ENCODE measurements around the gene SVOPL. TPM values are rescaled to one million over a fixed set of nuclear protein-coding genes. Genes with fewer than 3 reads are reported as not detected.
A peak's percentile ranks its signal among the peaks of the same experiment; 100 is the strongest.

Gene SVOPL
- polyA plus RNA-seq, result under 1 TPM; 0.10 to 0.13 TPM

DNA sequence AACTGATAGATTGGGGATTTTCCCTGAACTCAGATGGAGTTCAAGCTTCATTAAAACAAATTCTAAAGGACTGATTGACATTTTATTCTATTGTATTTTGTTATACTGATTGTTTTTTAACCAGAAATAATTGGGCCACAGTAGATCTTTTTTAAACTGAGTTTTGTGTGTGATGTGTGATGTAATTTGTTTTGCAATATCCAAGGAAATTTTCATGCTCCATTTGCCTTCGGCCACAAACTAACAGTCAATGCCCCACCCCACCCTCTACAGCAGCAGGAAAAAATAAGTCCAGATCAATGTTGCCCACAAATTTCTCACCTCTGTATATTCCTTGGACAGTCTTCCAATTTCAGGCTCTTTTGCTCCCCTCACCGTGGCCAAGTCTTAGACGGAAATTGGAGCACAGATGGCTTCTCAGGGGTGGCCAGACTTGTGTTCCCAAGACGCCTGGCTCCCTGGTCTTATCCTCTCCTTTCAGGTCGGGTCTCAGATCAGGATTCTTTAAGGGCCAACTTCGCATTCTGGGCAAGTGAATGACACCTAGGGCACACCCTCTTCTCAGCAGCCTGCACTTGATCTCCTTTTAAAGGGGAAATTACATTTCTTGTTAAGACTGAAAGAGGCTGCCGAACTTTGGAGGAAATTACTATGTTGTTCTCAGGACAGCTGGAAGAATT is at the start of gene SVOPL:
TSS of gene SVOPL (minus strand) at position 506 of the 680 bp plus-strand sequence. CDS start 22,317 bp downstream, outside the sequence.
- WGBS, 2 donors, result 59 to 64% methylated on average over 7 of the region's 7 CpGs
- no peaks in the 10 kb centered on the region for H3K4me1 ChIP-seq (ENCODE audit: control insufficient read depth in 2 of 2, insufficient read depth in 2 of 2, low read length in 1 of 2)

GRCh38 chr7:138750473-138750872 is 49.3 kb upstream of the SVOPL start:
- WGBS, 2 donors, result 91 to 94% methylated on average over 15 of the region's 15 CpGs
- H3K36me3 ChIP-seq (ENCODE audit: control insufficient read depth in 2 of 2, insufficient read depth in 2 of 2, low read length in 1 of 2), result no peaks in the 10 kb centered on the region
- H3K27me3 ChIP-seq (ENCODE audit: control insufficient read depth in 1 of 2, insufficient read depth in 2 of 2, low read length in 2 of 2), result no peaks in the 10 kb centered on the region
- H3K4me3 ChIP-seq (ENCODE audit: low read depth in 1 of 2, low read length in 2 of 2), result no peak overlapping the region
- no peaks in the 10 kb centered on the region for H3K9me3 ChIP-seq (ENCODE audit: control insufficient read depth in 2 of 2, insufficient read depth in 1 of 2, low read depth in 1 of 2, low read length in 1 of 2)
- H3K4me1 ChIP-seq (ENCODE audit: control insufficient read depth in 2 of 2, insufficient read depth in 2 of 2, low read length in 1 of 2), result peaks cover 2 to 3% of the 10 kb centered on the region in 2 donors
- H3K27ac ChIP-seq (ENCODE audit: low read depth in 2 of 2, low read length in 1 of 2), result no peak overlapping the region

More for the DNA sequence above, at the start of gene SVOPL:
- no peaks in the 10 kb centered on the region for H3K9me3 ChIP-seq (ENCODE audit: control insufficient read depth in 2 of 2, insufficient read depth in 1 of 2, low read depth in 1 of 2, low read length in 1 of 2)
- no peak within 1 kb of the TSS for H3K4me3 ChIP-seq (ENCODE audit: low read depth in 1 of 2, low read length in 2 of 2)
- H3K27ac ChIP-seq (ENCODE audit: low read depth in 2 of 2, low read length in 1 of 2), result no peak within 1 kb of the TSS
- no peaks in the 10 kb centered on the region for H3K36me3 ChIP-seq (ENCODE audit: control insufficient read depth in 2 of 2, insufficient read depth in 2 of 2, low read length in 1 of 2)
- no peaks in the 10 kb centered on the region for H3K27me3 ChIP-seq (ENCODE audit: control insufficient read depth in 1 of 2, insufficient read depth in 2 of 2, low read length in 2 of 2)

DNA sequence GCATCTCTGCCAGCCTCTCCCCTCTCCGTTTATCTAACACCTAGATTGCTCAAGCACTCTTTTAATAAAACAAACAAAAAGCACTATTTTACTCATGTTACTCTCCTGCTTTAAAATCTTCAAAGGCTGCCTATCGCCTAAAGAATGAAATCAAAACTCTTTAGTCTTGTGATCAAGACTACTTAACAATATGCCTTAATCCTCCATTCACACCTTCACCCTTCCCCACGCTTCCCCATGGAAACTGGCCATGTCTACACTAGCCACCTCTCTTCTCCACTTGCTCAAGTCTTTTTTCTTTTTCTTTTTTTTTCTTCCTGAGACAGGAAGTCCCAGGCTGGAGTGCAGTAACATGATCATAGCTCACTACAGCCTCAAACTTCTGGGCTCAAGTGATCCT is 48.8 kb upstream of the SVOPL start:
- H3K4me3 ChIP-seq (ENCODE audit: low read depth in 1 of 2, low read length in 2 of 2), result no peak overlapping the region
- H3K36me3 ChIP-seq (ENCODE audit: control insufficient read depth in 2 of 2, insufficient read depth in 2 of 2, low read length in 1 of 2), result no peaks in the 10 kb centered on the region
- no peak overlapping the region for H3K27ac ChIP-seq (ENCODE audit: low read depth in 2 of 2, low read length in 1 of 2)
- H3K4me1 ChIP-seq (ENCODE audit: control insufficient read depth in 2 of 2, insufficient read depth in 2 of 2, low read length in 1 of 2), result peaks cover 0 to 2% of the 10 kb centered on the region in 2 donors
- WGBS, 2 donors, result 40 to 56% methylated on average over 3 of the region's 3 CpGs
- no peaks in the 10 kb centered on the region for H3K27me3 ChIP-seq (ENCODE audit: control insufficient read depth in 1 of 2, insufficient read depth in 2 of 2, low read length in 2 of 2)
- H3K9me3 ChIP-seq (ENCODE audit: control insufficient read depth in 2 of 2, insufficient read depth in 1 of 2, low read depth in 1 of 2, low read length in 1 of 2), result no peaks in the 10 kb centered on the region

- Histone ChIP-seq H3K36me3 (ENCODE audit: control insufficient read depth in 2 of 2, insufficient read depth in 2 of 2, low read length in 1 of 2) (no peaks in the 10 kb centered on the region), H3K9me3 (ENCODE audit: control insufficient read depth in 2 of 2, insufficient read depth in 1 of 2, low read depth in 1 of 2, low read length in 1 of 2) (no peaks in the 10 kb centered on the region), H3K4me1 (ENCODE audit: control insufficient read depth in 2 of 2, insufficient read depth in 2 of 2, low read length in 1 of 2) (peaks cover 0 to 2% of the 10 kb centered on the region in 2 donors), H3K27ac (ENCODE audit: low read depth in 2 of 2, low read length in 1 of 2) (no peak overlapping the region), H3K4me3 (ENCODE audit: low read depth in 1 of 2, low read length in 2 of 2) (no peak overlapping the region), H3K27me3 (ENCODE audit: control insufficient read depth in 1 of 2, insufficient read depth in 2 of 2, low read length in 2 of 2) (no peaks in the 10 kb centered on the region)
- WGBS, 2 donors, result 82 to 86% methylated on average over 6 of the region's 6 CpGs
These were observed 47.5 kb upstream of the SVOPL start for GRCh38 chr7:138748666-138749065.

GRCh38 chr7:138746073-138746472 is 44.9 kb upstream of the SVOPL start:
- Histone ChIP-seq H3K9me3 (ENCODE audit: control insufficient read depth in 2 of 2, insufficient read depth in 1 of 2, low read depth in 1 of 2, low read length in 1 of 2) (no peaks in the 10 kb centered on the region), H3K27ac (ENCODE audit: low read depth in 2 of 2, low read length in 1 of 2) (no peak overlapping the region), H3K27me3 (ENCODE audit: control insufficient read depth in 1 of 2, insufficient read depth in 2 of 2, low read length in 2 of 2) (no peaks in the 10 kb centered on the region), H3K4me1 (ENCODE audit: control insufficient read depth in 2 of 2, insufficient read depth in 2 of 2, low read length in 1 of 2) (no peaks in the 10 kb centered on the region), H3K4me3 (ENCODE audit: low read depth in 1 of 2, low read length in 2 of 2) (no peak overlapping the region), H3K36me3 (ENCODE audit: control insufficient read depth in 2 of 2, insufficient read depth in 2 of 2, low read length in 1 of 2) (no peaks in the 10 kb centered on the region)
- WGBS, 2 donors, result 71 to 83% methylated on average over 4 of the region's 4 CpGs

GRCh38 chr7:138745189-138745588 is 44.0 kb upstream of the SVOPL start:
- WGBS, 2 donors, result 91 to 94% methylated on average over 7 of the region's 7 CpGs
- Histone ChIP-seq H3K4me1 (ENCODE audit: control insufficient read depth in 2 of 2, insufficient read depth in 2 of 2, low read length in 1 of 2) (no peaks in the 10 kb centered on the region), H3K27me3 (ENCODE audit: control insufficient read depth in 1 of 2, insufficient read depth in 2 of 2, low read length in 2 of 2) (no peaks in the 10 kb centered on the region), H3K9me3 (ENCODE audit: control insufficient read depth in 2 of 2, insufficient read depth in 1 of 2, low read depth in 1 of 2, low read length in 1 of 2) (no peaks in the 10 kb centered on the region), H3K36me3 (ENCODE audit: control insufficient read depth in 2 of 2, insufficient read depth in 2 of 2, low read length in 1 of 2) (no peaks in the 10 kb centered on the region), H3K27ac (ENCODE audit: low read depth in 2 of 2, low read length in 1 of 2) (no peak overlapping the region), H3K4me3 (ENCODE audit: low read depth in 1 of 2, low read length in 2 of 2) (no peak overlapping the region)

GRCh38 chr7:138741453-138741735 is 40.2 kb upstream of the SVOPL start:
- H3K9me3 ChIP-seq (ENCODE audit: control insufficient read depth in 2 of 2, insufficient read depth in 1 of 2, low read depth in 1 of 2, low read length in 1 of 2), result no peaks in the 10 kb centered on the region
- no peak overlapping the region for H3K4me3 ChIP-seq (ENCODE audit: low read depth in 1 of 2, low read length in 2 of 2)
- no peaks in the 10 kb centered on the region for H3K4me1 ChIP-seq (ENCODE audit: control insufficient read depth in 2 of 2, insufficient read depth in 2 of 2, low read length in 1 of 2)
- H3K27ac ChIP-seq (ENCODE audit: low read depth in 2 of 2, low read length in 1 of 2), result no peak overlapping the region
- WGBS, 2 donors, result 67 to 84% methylated on average over 5 of the region's 5 CpGs
- H3K36me3 ChIP-seq (ENCODE audit: control insufficient read depth in 2 of 2, insufficient read depth in 2 of 2, low read length in 1 of 2), result no peaks in the 10 kb centered on the region
- H3K27me3 ChIP-seq (ENCODE audit: control insufficient read depth in 1 of 2, insufficient read depth in 2 of 2, low read length in 2 of 2), result no peaks in the 10 kb centered on the region

DNA sequence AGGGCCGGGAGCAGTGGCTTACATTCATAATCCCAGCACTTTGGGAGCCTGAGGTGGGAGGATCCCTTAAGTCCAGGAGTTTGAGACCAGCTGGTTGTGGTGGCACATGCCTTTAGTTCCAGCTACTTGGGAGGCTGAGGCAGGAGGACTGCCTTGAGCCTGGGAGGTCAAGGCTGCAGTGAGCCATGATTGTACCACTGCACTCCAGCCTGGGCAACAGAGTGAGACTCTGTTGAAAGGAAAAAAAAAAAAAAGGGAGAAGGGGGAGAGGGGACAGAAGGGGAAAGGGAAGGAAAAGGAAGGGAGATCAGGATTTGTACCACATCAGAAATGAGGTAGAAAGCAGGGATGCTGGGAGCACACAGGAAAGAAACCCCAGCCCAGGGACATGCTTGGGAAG is 38.7 kb upstream of the SVOPL start:
- Histone ChIP-seq H3K4me1 (ENCODE audit: control insufficient read depth in 2 of 2, insufficient read depth in 2 of 2, low read length in 1 of 2) (no peaks in the 10 kb centered on the region), H3K27ac (ENCODE audit: low read depth in 2 of 2, low read length in 1 of 2) (no peak overlapping the region)
- 79 to 83% methylated on average over 1 of the region's 1 CpG for WGBS, 2 donors

GRCh38 chr7:138738551-138739335 is 37.6 kb upstream of the SVOPL start:
- 23 to 26% methylated on average over 14 of the region's 14 CpGs for WGBS, 2 donors
- Histone ChIP-seq H3K36me3 (ENCODE audit: control insufficient read depth in 2 of 2, insufficient read depth in 2 of 2, low read length in 1 of 2) (no peaks in the 10 kb centered on the region), H3K4me1 (ENCODE audit: control insufficient read depth in 2 of 2, insufficient read depth in 2 of 2, low read length in 1 of 2) (no peaks in the 10 kb centered on the region), H3K4me3 (ENCODE audit: low read depth in 1 of 2, low read length in 2 of 2) (peak overlapping the region in 1 of 2 donors; percentile 30), H3K27ac (ENCODE audit: low read depth in 2 of 2, low read length in 1 of 2) (no peak overlapping the region), H3K9me3 (ENCODE audit: control insufficient read depth in 2 of 2, insufficient read depth in 1 of 2, low read depth in 1 of 2, low read length in 1 of 2) (no peaks in the 10 kb centered on the region), H3K27me3 (ENCODE audit: control insufficient read depth in 1 of 2, insufficient read depth in 2 of 2, low read length in 2 of 2) (no peaks in the 10 kb centered on the region)

More for the DNA sequence above, 38.7 kb upstream of the SVOPL start:
- H3K9me3 ChIP-seq (ENCODE audit: control insufficient read depth in 2 of 2, insufficient read depth in 1 of 2, low read depth in 1 of 2, low read length in 1 of 2), result no peaks in the 10 kb centered on the region
- H3K36me3 ChIP-seq (ENCODE audit: control insufficient read depth in 2 of 2, insufficient read depth in 2 of 2, low read length in 1 of 2), result no peaks in the 10 kb centered on the region
- H3K27me3 ChIP-seq (ENCODE audit: control insufficient read depth in 1 of 2, insufficient read depth in 2 of 2, low read length in 2 of 2), result no peaks in the 10 kb centered on the region
- no peak overlapping the region for H3K4me3 ChIP-seq (ENCODE audit: low read depth in 1 of 2, low read length in 2 of 2)

- Histone ChIP-seq H3K9me3 (ENCODE audit: control insufficient read depth in 2 of 2, insufficient read depth in 1 of 2, low read depth in 1 of 2, low read length in 1 of 2) (no peaks in the 10 kb centered on the region), H3K27me3 (ENCODE audit: control insufficient read depth in 1 of 2, insufficient read depth in 2 of 2, low read length in 2 of 2) (no peaks in the 10 kb centered on the region), H3K4me1 (ENCODE audit: control insufficient read depth in 2 of 2, insufficient read depth in 2 of 2, low read length in 1 of 2) (no peaks in the 10 kb centered on the region), H3K4me3 (ENCODE audit: low read depth in 1 of 2, low read length in 2 of 2) (no peak overlapping the region), H3K36me3 (ENCODE audit: control insufficient read depth in 2 of 2, insufficient read depth in 2 of 2, low read length in 1 of 2) (no peaks in the 10 kb centered on the region), H3K27ac (ENCODE audit: low read depth in 2 of 2, low read length in 1 of 2) (no peak overlapping the region)
- WGBS, 2 donors, result 57 to 67% methylated on average over 3 of the region's 3 CpGs
These were observed 37.0 kb upstream of the SVOPL start for GRCh38 chr7:138738114-138738513.
